H9 (cell line): Measurements from ENCODE around the gene GALNT9. TPM values are rescaled to one million over a fixed set of nuclear protein-coding genes. Genes with fewer than 3 reads are reported as not detected.

ENCODE experiments used
- DNase-seq: peaks from one replicate; pipeline ENCODE4 v3.0.0-alpha.2; 2017
- H2AFZ ChIP-seq: one replicate; pipeline ENCODE4 v1.6.1; 2013; ENCODE audit warnings: mild to moderate bottlenecking, low read length, control low read depth, moderate library complexity
- H2AK5ac ChIP-seq: 2 replicates; pipeline ENCODE4 v1.6.1; 2013; ENCODE audit warnings: low read length, control low read depth, mixed read lengths; ENCODE audit not compliant: insufficient read length
- H2BK120ac ChIP-seq: one replicate; pipeline ENCODE4 v1.6.1; 2013; ENCODE audit warnings: low read depth, mild to moderate bottlenecking, low read length, control low read depth, inconsistent platforms; ENCODE audit not compliant: poor library complexity, severe bottlenecking
- H2BK12ac ChIP-seq: 2 replicates; pipeline ENCODE4 v1.6.1; 2013; ENCODE audit warnings: low read length, control low read depth, mixed read lengths, low read depth; ENCODE audit not compliant: insufficient read length
- H2BK15ac ChIP-seq: 2 replicates; pipeline ENCODE4 v1.6.1; 2013; ENCODE audit warnings: low read depth, low read length, control low read depth
- H2BK20ac ChIP-seq: one replicate; pipeline ENCODE4 v1.6.1; 2013; ENCODE audit warnings: low read depth, mild to moderate bottlenecking, low read length, control low read depth, inconsistent platforms; ENCODE audit not compliant: poor library complexity, severe bottlenecking
- H2BK5ac ChIP-seq: 2 replicates; pipeline ENCODE4 v1.6.1; 2013; ENCODE audit warnings: low read length, control low read depth, mixed read lengths; ENCODE audit not compliant: insufficient read length
- H3K14ac ChIP-seq: 2 replicates; pipeline ENCODE4 v1.6.1; 2013; ENCODE audit warnings: low read length, control low read depth; ENCODE audit not compliant: insufficient read depth
- H3K18ac ChIP-seq: 2 replicates; pipeline ENCODE4 v1.6.1; 2013; ENCODE audit warnings: low read depth, mild to moderate bottlenecking, mixed read lengths, low read length, control low read depth; ENCODE audit not compliant: insufficient read length
- H3K23ac ChIP-seq: 2 replicates; pipeline ENCODE4 v1.6.1; 2013; ENCODE audit warnings: low read length, control low read depth, mixed read lengths, low read depth; ENCODE audit not compliant: insufficient read length
- H3K23me2 ChIP-seq: 2 replicates; pipeline ENCODE4 v1.6.1; 2013; ENCODE audit warnings: low read depth, mild to moderate bottlenecking, mixed read lengths, low read length, control low read depth; ENCODE audit not compliant: insufficient read length, poor library complexity, severe bottlenecking
- H3K27ac ChIP-seq: 2 replicates; pipeline ENCODE4 v1.5.1; 2013; ENCODE audit warnings: low read length, control low read depth, mixed read lengths, low read depth; ENCODE audit not compliant: insufficient read length
- H3K27me3 ChIP-seq: 2 replicates; pipeline ENCODE4 v1.6.1; 2013; ENCODE audit warnings: low read length, control low read depth, inconsistent platforms; ENCODE audit not compliant: insufficient read depth
- H3K4ac ChIP-seq: 2 replicates; pipeline ENCODE4 v1.6.1; 2013; ENCODE audit warnings: low read depth, mild to moderate bottlenecking, control low read depth, inconsistent platforms, low read length, moderate library complexity
- H3K4me1 ChIP-seq: 2 replicates; pipeline ENCODE4 v1.6.1; 2013; ENCODE audit warnings: low read length, control low read depth, inconsistent platforms; ENCODE audit not compliant: insufficient read depth
- H3K4me2 ChIP-seq: 2 replicates; pipeline ENCODE4 v1.6.1; 2013; ENCODE audit warnings: low read length, control low read depth, mixed read lengths; ENCODE audit not compliant: insufficient read length, insufficient read depth
- H3K56ac ChIP-seq: 2 replicates; pipeline ENCODE4 v1.6.1; 2013; ENCODE audit warnings: low read depth, mild to moderate bottlenecking, mixed read lengths, low read length, control low read depth; ENCODE audit not compliant: insufficient read length
- H3K79me1 ChIP-seq: 2 replicates; pipeline ENCODE4 v1.6.1; 2013; ENCODE audit warnings: low read depth, mild to moderate bottlenecking, moderate library complexity, low read length, control low read depth, inconsistent platforms; ENCODE audit not compliant: insufficient read depth, poor library complexity, severe bottlenecking
- H3K79me2 ChIP-seq: 2 replicates; pipeline ENCODE4 v1.6.1; 2013; ENCODE audit warnings: low read length, control low read depth, inconsistent platforms; ENCODE audit not compliant: insufficient read depth
- H3K9ac ChIP-seq: 2 replicates; pipeline ENCODE4 v1.6.1; 2013; ENCODE audit warnings: low read length, control low read depth, mixed read lengths; ENCODE audit not compliant: insufficient read length; ENCODE audit errors: extremely low read depth
- H3K9me3 ChIP-seq: one replicate; pipeline ENCODE4 v1.6.1; 2013; ENCODE audit warnings: low read depth, low read length, inconsistent platforms; ENCODE audit not compliant: control insufficient read depth
- H3T11ph ChIP-seq: one replicate; pipeline ENCODE4 v1.6.1; 2013; ENCODE audit warnings: mild to moderate bottlenecking, low read length, control low read depth, inconsistent platforms
- H4K20me1 ChIP-seq: one replicate; pipeline ENCODE4 v1.6.1; 2013; ENCODE audit not compliant: control insufficient read depth, insufficient read length, insufficient read depth
- H4K5ac ChIP-seq: 2 replicates; pipeline ENCODE4 v1.6.1; 2013; ENCODE audit warnings: low read depth, mild to moderate bottlenecking, mixed read lengths, low read length, control low read depth; ENCODE audit not compliant: insufficient read length
- H4K8ac ChIP-seq: replicated peaks from 2 replicates; pipeline ENCODE4 v1.6.1; 2013; ENCODE audit warnings: low read length, control low read depth, mixed read lengths, low read depth; ENCODE audit not compliant: insufficient read length
- H4K91ac ChIP-seq: 2 replicates; pipeline ENCODE4 v1.6.1; 2013; ENCODE audit warnings: low read depth, mild to moderate bottlenecking, moderate library complexity, mixed read lengths, low read length, control low read depth; ENCODE audit not compliant: insufficient read length
- H3K27ac Mint-ChIP-seq, 3 experiments: 2 replicates in 2 of 3; 3 replicates in 1 of 3; pipeline ENCODE4 v1.8.0; 2020 to 2021; ENCODE audit warnings: mixed read lengths in 3 of 3, mild to moderate bottlenecking in 1 of 3, moderate library complexity in 1 of 3
- H3K27me3 Mint-ChIP-seq: 2 replicates; pipeline ENCODE4 v1.8.0; 2021; ENCODE audit warnings: low read depth, mild to moderate bottlenecking, moderate library complexity, mixed read lengths
- H3K36me3 Mint-ChIP-seq, 3 experiments: 2 replicates in 2 of 3; 3 replicates in 1 of 3; pipeline ENCODE4 v1.8.0; 2020 to 2021; ENCODE audit warnings: low read depth in 3 of 3, mixed read lengths in 3 of 3; ENCODE audit not compliant: insufficient read depth in 1 of 3
- H3K4me1 Mint-ChIP-seq, 2 experiments: 2 replicates each; pipeline ENCODE4 v1.8.0; 2020; ENCODE audit warnings: mixed read lengths in 2 of 2
- H3K4me3 Mint-ChIP-seq, 2 experiments: 2 replicates in 1 of 2; 3 replicates in 1 of 2; pipeline ENCODE4 v1.8.0; 2020 to 2021; ENCODE audit warnings: mild to moderate bottlenecking in 2 of 2, mixed read lengths in 2 of 2, moderate library complexity in 1 of 2
- H3K9me3 Mint-ChIP-seq, 2 experiments: 2 replicates in 1 of 2; 3 replicates in 1 of 2; pipeline ENCODE4 v1.8.0; 2020; ENCODE audit warnings: mild to moderate bottlenecking in 2 of 2, mixed read lengths in 2 of 2, moderate library complexity in 1 of 2
- WGBS: extraction: QIAGEN DNeasy Blood & Tissue Kit; methylation state at CpG from one replicate; pipeline ENCODE4 v1.1.7; 2013; ENCODE audit warnings: missing lambda C conversion rate, low lambda C conversion rate, mixed read lengths; ENCODE audit not compliant: insufficient read length; ENCODE audit errors: extremely low coverage; 5-methylcytosine and 5-hydroxymethylcytosine counted together
- total RNA-seq: library from RNA; stranded (reverse); gene quantifications from 2 replicates; pipeline ENCODE4 v1.2.1, GENCODE V29; 2021
- TF ChIP-seq, protein P1 (sequence below): fragments of 200-600 bp; sonication (generic); conservative IDR thresholded peaks from 3 replicates; pipeline ENCODE4 v1.8.0; 2021; ENCODE audit warnings: antibody characterized with exemption, mild to moderate bottlenecking

Gene GALNT9
- total RNA-seq, 1 experiment from 2014 or later, result 0.35 TPM

DNA sequence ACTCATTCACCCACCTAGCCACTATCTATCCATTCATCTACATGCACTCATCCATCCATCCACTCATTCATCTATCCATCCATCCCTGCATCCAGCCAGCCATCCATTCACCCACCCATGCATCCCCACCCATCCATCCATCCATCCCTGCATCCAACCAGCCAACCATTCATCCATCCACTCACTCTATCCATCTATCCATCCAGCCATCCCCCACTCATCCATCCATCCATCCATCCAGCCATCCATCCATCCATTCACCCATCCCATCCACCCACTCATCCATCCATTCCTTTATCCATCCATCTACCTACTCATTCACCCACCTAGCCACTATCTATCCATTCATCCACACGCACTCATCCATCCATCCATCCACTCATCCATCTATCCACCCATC lies 112.0 kb downstream of the GALNT9 start:
- Mint-ChIP-seq H3K9me3 (peaks cover 8 to 10% of the 10 kb centered on the region in 2 experiments), H3K4me3 (no peak overlapping the region), H3K36me3 (peaks cover 0 to 3% (median 0%) of the 10 kb centered on the region in 3 experiments; a peak in 1 of 7 replicates), H3K4me1 (peaks cover 0 to 2% of the 10 kb centered on the region in 2 experiments; a peak in 1 of 4 replicates), H3K27ac (no peak overlapping the region), H3K27me3 (peaks cover 89% of the 10 kb centered on the region)
- Histone ChIP-seq H3K27ac (no peak overlapping the region), H2BK15ac (no peak overlapping the region), H3K9ac (no peak overlapping the region), H4K8ac (no peak overlapping the region), H2AFZ (no peak overlapping the region), H3K79me2 (no peaks in the 10 kb centered on the region), H4K91ac (no peak overlapping the region), H4K20me1 (no peaks in the 10 kb centered on the region), H2BK12ac (no peak overlapping the region), H3K79me1 (no peaks in the 10 kb centered on the region), H4K5ac (no peak overlapping the region), H3K27me3 (peaks cover 6% of the 10 kb centered on the region; the same call in 1 of the 2 replicates), H3T11ph (no peak overlapping the region), H3K18ac (no peak overlapping the region), H2BK5ac (no peak overlapping the region), H3K4me2 (no peak overlapping the region), H3K4me1 (no peaks in the 10 kb centered on the region; the same call in 1 of the 2 replicates), H3K56ac (no peak overlapping the region), H3K4ac (no peak overlapping the region), H2AK5ac (no peak overlapping the region), H3K23me2 (no peaks in the 10 kb centered on the region), H3K14ac (no peak overlapping the region), H3K9me3 (no peaks in the 10 kb centered on the region), H2BK20ac (no peak overlapping the region), H2BK120ac (no peak overlapping the region), H3K23ac (no peak overlapping the region)
- DNase-seq, result no peak
- no CpG with 5 or more reads among the region's 1 CpG for WGBS
- TF ChIP-seq, protein P1, sequence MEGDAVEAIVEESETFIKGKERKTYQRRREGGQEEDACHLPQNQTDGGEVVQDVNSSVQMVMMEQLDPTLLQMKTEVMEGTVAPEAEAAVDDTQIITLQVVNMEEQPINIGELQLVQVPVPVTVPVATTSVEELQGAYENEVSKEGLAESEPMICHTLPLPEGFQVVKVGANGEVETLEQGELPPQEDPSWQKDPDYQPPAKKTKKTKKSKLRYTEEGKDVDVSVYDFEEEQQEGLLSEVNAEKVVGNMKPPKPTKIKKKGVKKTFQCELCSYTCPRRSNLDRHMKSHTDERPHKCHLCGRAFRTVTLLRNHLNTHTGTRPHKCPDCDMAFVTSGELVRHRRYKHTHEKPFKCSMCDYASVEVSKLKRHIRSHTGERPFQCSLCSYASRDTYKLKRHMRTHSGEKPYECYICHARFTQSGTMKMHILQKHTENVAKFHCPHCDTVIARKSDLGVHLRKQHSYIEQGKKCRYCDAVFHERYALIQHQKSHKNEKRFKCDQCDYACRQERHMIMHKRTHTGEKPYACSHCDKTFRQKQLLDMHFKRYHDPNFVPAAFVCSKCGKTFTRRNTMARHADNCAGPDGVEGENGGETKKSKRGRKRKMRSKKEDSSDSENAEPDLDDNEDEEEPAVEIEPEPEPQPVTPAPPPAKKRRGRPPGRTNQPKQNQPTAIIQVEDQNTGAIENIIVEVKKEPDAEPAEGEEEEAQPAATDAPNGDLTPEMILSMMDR, result no peak
